Caki2 (cell line): ENCODE measurements around the gene POLR2J. TPM values are rescaled to one million over a fixed set of nuclear protein-coding genes. Genes with fewer than 3 reads are reported as not detected.
"Not testable (repeated sequence)": the region's sequence is repeated elsewhere in the genome, so short reads cannot be mapped to it uniquely, and the experiment has no call there.

Source experiments
- DNase-seq: peaks from one replicate; pipeline ENCODE4 v3.0.0-alpha.2; 2015; ENCODE audit warnings: low read depth
- in situ Hi-C: cut with HindIII; loops from 2 replicates; pipeline ENCODE4 v1.10.0; 2016; ENCODE audit warnings: low sequenced_read_pairs, low pct_unique_long_range_greater_than_20kb, mixed read lengths
- total RNA-seq: library from RNA; depleted of rRNA; stranded (reverse); fragments of >200 nt; shearing (Covaris generic); gene quantifications from 2 replicates; pipeline ENCODE4 v1.2.3, GENCODE V29; 2014; ENCODE audit warnings: low replicate concordance

The POLR2J gene
- total RNA-seq, 1 experiment from 2014 or later, result 53.0 TPM

DNA sequence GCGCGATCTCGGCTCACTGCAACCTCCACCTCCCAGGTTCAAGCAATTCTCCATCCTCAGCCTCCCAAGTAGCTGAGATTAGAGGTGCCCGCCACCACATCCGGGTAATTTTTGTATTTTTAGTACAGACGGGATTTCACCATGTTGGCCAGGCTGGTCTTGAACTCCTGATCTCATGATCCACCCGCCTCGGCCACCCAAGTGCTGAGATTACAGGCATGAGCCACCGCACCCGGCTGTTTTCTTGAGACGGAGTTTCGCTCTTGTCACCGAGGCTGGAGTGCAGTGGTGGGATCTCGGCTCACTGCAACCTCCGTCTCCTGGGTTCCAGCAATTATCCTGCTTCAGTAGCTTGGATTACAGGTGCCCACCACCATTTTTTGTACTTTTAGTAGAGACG lies 19.6 kb upstream of the POLR2J start:
- DNase-seq, in situ Hi-C loops: not testable (repeated sequence)

DNA sequence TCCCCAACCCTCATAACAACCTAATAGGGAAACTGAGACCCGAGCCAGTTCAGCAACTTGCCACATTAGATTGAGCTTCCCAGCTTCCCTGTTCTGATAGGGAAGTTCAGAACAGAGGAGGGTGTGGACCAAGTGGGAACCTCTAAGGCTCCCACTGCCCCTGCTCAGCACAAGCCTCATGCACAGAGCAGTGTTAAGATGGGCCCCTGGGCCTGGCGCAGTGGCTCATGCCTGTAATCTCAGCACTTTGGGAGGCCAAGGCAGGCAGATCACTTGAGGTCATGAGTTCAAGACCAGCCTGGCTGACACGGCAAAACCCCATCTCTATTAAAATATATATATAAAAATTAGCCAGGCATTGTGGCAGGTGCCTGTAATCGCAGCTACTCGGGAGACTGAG lies 18.6 kb upstream of the POLR2J start:
- in situ Hi-C loops, DNase-seq: not testable (repeated sequence)

DNA sequence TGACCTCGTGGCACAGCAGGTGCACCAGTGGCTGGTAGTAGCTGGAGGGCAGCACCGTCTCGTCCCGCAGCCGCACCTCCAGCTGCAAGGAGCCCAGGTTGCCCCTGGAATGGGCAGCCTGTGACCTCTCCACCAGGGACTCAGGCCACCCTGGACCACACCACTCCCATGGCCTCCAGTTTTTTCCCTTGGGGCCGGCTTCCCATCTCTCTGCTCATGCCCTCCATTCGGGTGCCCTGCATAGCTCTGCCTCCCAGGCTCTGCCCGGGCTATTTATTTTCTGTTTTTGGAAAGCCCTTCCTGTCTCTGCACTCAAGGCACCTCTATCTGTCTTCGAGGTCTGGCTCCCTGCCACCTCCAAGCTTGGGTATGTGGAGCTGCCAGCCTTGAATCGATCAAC lies 18.1 kb upstream of the POLR2J start:
- DNase-seq, in situ Hi-C loops: not testable (repeated sequence)

DNA sequence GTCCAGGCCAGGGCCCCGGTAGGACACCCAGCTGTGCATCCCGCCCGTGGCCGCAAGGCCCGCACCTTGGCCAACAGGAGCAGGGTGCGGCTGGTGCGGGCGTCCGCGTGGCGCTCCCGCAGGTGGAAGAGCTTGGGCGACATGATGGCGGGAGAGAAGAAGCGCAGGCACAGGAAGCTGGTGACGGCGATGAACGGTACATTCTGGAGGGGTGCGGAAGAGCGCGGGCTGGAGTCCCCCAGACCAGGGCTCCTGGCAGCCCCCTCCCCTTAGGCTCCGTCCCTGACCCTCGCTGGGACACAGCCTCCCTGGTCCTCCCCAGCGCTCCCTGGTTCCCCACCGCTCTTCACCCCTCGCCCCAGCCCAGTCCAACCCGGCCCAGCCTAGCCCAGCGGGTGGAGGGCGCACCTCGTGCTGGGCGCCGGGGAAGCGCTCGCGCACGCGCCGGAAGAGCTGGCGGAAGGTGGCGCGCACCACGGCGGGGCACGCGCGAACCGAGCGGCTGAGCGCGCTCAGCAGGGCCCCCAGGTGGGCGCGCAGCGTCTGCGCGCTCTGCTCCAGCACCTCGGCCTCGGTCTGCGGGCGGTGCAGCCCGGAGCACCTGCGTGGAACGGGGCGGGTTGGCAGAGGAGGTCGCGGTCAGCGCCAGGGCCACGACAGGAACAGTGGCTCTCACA lies 15.9 kb upstream of the POLR2J start:
- in situ Hi-C loops, result not testable (repeated sequence)

DNA sequence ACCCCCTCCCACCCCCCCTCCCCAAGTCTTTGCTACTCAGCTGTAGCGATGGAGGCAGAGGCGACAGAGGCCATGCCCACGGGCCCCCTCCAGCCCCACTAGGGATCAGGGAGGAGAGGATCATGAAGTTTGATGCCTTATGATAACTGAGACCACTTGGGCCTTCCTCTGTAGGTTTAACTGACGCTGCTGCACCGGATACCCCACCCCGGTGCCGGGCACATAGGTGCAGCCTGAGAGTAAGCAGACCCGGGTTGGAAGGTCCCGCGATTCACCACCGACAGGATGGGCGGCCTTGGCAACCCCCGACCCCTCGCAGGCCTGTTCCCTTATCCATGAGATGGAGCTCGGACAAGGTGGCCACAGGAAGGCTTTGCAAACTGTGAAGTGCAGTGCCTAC lies 15.3 kb upstream of the POLR2J start:
- DNase-seq, in situ Hi-C loops: not testable (repeated sequence)

More for the DNA sequence above, 15.9 kb upstream of the POLR2J start:
- DNase-seq, result not testable (repeated sequence)

DNA sequence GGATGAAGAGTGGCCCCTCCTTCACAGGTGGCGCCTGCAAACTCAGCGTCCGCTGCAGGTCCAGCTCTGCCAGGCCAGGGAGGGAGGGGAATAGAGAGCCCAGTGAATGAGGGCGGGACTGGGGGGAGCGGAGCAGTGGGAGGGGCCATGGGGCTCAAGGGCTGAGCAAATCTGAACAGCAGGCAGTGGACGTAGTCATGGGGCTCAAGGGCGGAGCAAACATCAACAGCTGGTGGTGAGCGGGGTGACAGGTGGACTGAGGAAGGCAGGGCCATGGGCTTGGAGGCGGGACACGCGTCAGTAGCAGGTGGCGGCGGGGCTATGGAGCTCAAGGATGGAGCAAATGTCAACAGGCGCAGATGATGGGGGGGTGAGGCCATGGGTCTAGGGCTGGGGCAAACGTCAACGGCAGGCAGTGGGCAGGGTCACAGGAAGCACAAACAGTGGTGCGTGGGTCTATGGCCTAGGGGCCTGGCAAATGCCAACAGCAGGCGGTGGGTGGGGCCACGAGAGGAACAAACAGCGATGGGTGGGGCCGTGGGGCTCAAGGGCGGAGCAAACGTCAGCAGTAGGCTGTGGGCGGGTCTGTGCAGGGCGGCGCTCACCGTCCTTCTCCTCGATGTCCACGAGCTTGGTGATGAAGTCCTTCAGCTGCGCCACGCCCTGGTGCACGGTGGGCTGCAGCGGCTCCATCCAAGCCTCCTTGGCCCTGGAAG lies 14.7 kb upstream of the POLR2J start:
- DNase-seq, in situ Hi-C loops: not testable (repeated sequence)

DNA sequence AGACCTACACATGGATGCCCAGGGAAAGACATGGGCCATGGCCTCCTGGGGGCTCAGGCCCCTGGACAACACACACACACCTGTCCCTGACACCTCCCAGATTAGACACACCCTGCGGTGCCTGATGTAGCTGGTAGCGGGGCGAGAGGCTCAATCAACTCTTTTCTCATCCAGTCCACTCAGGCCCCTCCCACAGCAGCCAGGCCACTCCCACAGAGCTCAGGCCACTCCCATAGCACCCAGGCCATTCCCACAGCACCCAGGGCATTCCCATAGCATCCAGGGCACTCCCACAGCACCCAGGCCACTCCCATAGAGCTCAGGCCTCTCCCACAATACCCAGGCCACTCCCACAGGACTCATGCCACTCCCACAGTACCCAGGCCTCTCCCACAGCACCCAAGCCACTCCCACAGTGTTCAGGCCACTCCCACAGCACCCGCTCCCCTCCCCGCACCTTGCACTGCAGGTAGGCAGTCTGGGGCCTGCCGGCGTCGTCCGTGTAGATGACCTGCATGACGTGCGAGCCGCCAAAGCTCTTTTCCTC lies 11.9 kb upstream of the POLR2J start:
- in situ Hi-C loops, DNase-seq: not testable (repeated sequence)

DNA sequence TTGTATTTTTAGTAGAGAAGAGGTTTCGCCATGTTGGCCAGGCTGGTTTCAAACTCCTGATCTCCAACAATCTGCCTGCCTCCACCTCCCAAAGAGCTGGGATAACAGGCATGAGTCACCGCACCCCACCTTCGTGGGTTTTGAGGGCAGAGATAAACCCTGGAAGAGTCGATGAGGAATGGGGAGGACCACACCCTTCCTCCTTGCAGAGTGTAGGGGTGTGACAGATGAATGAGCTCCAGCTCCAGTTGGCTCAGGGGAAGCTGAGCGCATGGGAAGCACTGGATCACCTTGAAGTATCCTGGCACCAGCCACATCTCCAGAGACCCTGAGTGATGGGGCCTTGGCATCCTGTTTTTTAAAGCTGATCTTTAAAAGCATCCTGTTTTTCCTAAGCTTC lies 5.6 kb upstream of the POLR2J start:
- in situ Hi-C loops, DNase-seq: not testable (repeated sequence)

DNA sequence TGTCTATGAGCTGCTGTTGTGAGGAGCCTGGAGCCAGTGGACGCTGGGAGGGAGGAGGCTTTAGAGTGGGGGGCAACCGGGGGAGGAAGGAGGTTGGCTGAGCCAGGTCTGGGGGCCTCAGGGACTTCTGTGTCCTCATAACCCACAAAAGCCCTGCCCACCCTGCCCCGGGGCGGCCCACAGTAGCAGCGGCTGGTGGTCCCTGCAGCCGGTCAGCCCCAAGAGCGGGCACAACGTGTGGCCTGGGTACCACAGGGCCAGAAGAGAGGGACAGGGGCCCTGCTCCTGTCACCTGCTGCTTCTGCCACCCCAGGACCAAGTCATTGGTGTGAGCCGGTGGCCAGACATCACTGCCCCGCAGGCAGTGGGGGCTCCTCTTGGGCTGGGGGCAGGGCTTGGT lies 3.2 kb upstream of the POLR2J start:
- in situ Hi-C loops, DNase-seq: not testable (repeated sequence)

DNA sequence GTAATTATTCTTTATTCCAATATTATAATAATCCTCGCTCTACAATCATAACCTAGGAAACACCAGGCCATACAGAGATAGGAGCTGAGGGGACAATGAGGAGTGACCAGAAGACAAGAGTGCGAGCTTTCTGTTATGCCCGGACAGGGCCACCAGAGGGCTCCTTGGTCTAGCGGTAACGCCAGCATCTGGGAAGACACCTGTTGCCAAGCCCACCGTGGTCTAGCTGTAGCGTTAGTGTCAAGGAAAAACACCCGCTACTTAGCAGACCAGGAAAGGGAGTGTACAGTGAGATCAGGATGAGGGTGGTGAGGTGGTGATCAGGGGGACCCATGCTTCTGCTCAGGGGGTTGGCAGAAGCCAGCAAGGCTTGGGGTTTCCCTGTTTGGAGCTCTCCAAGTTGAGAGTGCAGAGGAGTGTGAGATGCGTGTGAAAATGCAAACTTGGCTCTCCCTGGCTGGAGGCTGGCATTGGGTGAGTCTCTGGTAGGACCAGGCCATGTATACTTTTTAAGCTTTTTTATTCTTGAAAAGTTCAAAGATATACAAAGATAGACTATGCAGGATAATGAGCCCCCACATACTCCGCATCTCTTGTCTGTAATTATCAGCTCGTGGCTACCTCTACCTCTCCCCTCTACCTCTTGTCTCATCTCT lies 1.4 kb upstream of the POLR2J start:
- DNase-seq, in situ Hi-C loops: not testable (repeated sequence)

DNA sequence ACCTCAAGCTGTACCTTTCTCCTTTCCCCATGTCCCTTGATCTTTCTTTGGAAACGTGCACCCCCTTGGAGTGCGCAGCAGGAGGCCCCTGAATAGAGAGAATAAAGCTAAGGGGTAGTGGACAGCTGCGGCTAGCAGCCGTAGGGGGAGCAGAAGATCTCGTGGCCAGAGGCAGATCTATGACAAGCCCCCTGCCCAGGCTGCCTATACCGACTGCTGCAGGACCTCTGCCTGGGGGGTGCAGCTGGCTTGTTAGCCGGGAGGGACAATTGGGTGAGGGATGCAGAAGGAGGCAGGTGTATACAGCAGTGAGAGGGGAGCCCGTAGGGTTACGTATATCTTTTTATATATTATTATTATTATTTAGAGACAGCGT lies 475 bp upstream of the POLR2J start:
- DNase-seq, in situ Hi-C loops: not testable (repeated sequence)

DNA sequence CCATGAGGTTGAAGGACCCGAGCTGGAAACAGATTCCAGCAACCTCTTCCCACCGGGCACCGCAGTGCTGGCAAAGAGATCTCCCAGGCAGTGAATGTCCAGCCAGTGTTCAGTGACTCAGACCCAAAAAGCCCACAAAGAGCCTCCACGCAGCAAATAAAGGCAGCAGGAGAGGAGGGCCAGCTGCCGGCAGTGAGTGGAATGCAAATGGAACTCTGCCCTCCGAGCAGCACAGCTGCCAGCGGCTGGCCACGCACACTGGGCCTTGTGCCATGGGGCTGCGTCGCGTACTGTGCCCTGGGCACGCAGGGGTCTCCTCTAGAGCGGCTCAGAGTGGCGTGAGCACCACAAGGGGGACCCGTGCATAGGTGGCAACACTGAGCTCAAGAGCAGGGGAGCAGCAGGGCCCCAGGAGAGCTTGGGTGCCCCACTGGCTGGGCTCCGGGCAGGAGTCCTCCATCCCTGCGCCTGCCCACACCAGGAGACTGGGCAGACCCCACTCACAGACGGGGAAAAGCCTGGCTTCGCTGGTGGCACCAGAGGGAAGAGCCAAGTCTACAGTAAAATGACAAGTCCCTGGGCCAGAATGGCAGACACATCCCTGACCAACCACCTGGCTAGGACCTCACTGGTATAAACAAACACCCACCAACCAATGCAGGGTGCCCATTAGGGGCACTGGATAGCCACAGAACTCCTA lies 3.8 kb downstream of the POLR2J start:
- in situ Hi-C loops, DNase-seq: not testable (repeated sequence)

DNA sequence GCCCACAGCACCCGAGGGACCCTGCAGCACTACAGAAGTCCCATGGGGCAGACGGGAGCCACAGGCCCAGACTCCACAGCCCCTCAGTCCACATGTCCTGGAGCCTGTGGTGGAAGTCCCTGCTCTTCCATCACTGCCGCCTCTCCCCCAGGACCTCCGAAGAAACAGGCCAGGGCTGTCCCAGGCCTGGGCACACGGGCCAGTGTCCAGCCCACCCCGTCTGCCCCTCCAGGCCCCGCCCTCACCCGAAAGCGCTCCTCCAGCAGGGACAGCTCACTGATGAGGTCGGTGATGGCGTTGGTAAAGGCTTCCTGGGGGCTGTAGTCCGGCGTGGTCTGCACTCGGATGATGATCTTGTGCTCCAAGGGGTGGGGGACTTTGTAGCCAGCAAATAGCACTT lies 4.6 kb downstream of the POLR2J start:
- in situ Hi-C loops, result not testable (repeated sequence)

DNA sequence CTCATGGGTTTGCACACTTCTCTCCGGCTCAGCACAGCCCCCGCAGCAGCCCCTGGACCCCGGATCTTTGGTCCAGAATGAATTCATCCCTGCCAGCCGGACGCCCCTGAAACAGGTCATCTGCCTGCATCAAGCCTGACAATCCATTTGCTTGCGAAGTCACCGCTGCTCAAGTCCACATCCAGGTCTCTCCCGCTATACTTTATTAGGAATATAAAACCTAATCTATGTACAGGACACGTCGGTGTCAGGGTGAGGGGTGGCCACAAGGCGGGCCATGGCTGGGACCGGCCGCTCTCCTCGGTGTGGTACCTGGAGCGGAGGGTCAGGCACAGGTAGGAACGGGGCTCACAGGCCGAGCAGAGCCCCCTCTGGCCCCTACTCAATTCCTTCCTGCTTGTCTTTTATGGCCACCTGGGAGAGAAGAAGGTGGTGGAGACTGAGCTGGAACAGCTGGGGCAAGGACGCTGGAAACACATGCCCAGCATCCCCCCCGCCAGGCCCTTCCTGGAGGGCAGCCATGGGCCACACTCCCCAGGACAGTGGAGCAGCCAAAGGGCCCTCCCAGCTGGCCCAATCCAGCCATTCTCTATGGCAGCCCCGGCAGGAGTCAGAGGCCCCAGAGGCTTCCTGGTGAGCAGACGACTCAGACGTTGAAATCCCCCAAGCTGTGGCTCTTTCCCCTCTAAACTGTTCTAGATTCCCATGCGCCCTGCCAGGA lies 5.3 kb downstream of the POLR2J start:
- in situ Hi-C loops, result no loop called here
- no peak for DNase-seq

More for the DNA sequence above, 4.6 kb downstream of the POLR2J start:
- not testable (repeated sequence) for DNase-seq

DNA sequence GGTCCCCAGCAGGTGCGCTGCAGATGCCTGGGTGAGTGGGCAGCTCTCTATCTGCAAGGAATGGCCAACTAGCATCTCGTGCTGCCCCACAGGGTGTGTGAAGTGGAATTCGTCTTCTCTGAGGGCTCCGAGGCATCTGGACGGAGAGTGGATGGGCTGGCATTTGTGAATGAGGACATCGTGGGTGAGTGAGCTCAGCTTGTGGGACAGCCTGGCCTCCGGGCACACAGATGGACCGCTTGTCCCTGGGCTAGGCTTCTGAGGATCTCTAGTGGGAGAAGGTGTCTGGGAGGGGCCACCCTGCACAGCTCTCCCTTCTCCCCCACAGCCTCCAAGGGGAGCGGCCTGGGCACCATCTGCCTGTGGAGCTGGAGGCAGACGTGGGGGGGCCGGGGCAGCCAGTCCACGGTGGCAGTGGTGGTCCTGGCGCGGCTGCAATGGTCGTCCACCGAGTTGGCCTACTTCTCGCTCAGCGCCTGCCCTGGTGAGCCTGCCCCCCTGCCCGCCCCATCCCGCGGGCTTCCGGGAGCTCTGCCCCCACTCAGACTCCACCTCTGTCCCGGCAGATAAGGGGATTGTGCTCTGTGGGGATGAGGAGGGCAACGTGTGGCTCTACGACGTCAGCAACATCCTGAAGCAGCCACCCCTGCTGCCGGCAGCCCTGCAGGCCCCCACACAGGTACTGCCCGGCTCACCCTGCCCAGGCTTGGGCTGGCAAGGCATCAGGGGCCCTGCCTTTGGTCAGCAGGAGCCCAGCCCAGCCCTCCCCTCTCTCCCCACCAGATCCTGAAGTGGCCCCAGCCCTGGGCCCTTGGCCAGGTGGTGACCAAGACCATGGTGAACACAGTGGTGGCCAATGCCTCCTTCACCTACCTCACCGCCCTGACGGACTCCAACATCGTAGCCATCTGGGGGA lies 6.3 kb downstream of the POLR2J start:
- no peak for DNase-seq
- in situ Hi-C loops, result no loop called here

DNA sequence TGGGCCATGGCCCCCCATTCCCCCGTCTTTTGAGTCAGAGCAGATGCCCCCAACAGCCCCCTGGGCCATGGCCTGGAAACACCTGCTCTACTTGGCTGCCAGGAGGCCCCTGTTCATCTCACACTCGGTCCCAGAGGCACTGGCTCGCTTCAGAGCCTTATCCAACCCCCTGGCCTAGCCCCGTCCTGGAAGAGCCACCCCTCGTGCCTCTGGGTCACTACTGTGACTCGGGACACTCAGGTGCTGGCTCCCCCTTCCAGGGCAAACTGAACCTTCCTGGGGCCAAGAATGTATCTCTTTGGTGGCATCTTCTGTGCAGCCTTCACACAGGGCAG lies 7.0 kb downstream of the POLR2J start:
- DNase-seq, result no peak
- in situ Hi-C loops, result no loop called here
